Esophagus squamous epithelium (tissue), 5 donors: ENCODE measurements around the gene CAMTA1. TPM values are rescaled to one million over a fixed set of nuclear protein-coding genes. Genes with fewer than 3 reads are reported as not detected.
A peak's percentile ranks its signal among the peaks of the same experiment; 100 is the strongest.

ENCODE experiments used
- DNase-seq: peaks from one replicate; lab custom pipeline; 2025; lab: John Stamatoyannopoulos, UW
- H3K27ac ChIP-seq, 4 donors: fragments of 200-600 bp; sonication (generic); one replicate each; pipeline ENCODE4 v1.5.1; 2016 to 2019; ENCODE audit warnings: mild to moderate bottlenecking in 1 of 4
- H3K27me3 ChIP-seq, 4 donors: fragments of 200-600 bp; sonication (generic); 1 replicate in 3 of 4; 2 replicates in 1 of 4; pipeline versions ENCODE4 v1.5.1 to v1.6.0; 2017 to 2021; ENCODE audit warnings: antibody characterized with exemption in 1 of 4
- H3K36me3 ChIP-seq, 3 donors: fragments of 200-600 bp; sonication (generic); one replicate each; pipeline ENCODE4 v1.5.1; 2016 to 2019
- H3K4me1 ChIP-seq, 3 donors: fragments of 200-600 bp; sonication (generic); one replicate each; pipeline ENCODE4 v1.5.1; 2017 to 2019
- H3K4me3 ChIP-seq, 4 donors: fragments of 200-600 bp; sonication (generic); 1 replicate in 3 of 4; 2 replicates in 1 of 4; pipeline ENCODE4 v1.5.1; 2016 to 2019; ENCODE audit warnings: mild to moderate bottlenecking in 2 of 4, moderate library complexity in 1 of 4
- H3K9me3 ChIP-seq, 3 donors: fragments of 200-600 bp; sonication (generic); one replicate each; pipeline ENCODE4 v1.5.1; 2016 to 2019
- POLR2A ChIP-seq, 4 donors: fragments of 450-650 bp; IDR thresholded peaks; one replicate each; pipeline ENCODE4 v1.6.1; 2017; ENCODE audit warnings: antibody characterized with exemption in 4 of 4, mild to moderate bottlenecking in 4 of 4, moderate library complexity in 3 of 4
- WGBS, 2 donors: methylation state at CpG; one replicate each; pipeline ENCODE4 v1.1.5; 2018; 5-methylcytosine and 5-hydroxymethylcytosine counted together
- intact Hi-C: fragments of 100-400 bp; cut with DNase I; formaldehyde crosslinking; loops from one replicate; pipeline ENCODE4 v1.15.0; 2022
- total RNA-seq, 4 donors: library from RNA; depleted of rRNA; stranded (reverse); fragments of >200 nt; gene quantifications; one replicate each; pipeline ENCODE4 v1.1.0, GENCODE V29; 2016
- TF ChIP-seq, protein P1 (sequence below), 6 experiments: fragments of 450-650 bp in 4 of 6; fragments of 200-600 bp in 2 of 6; sonication (generic) in 2 of 6; IDR thresholded peaks; one replicate each; pipeline ENCODE4 v1.5.1; 2016 to 2019; ENCODE audit warnings: antibody characterized with exemption in 6 of 6, mild to moderate bottlenecking in 4 of 6, moderate library complexity in 4 of 6
- donor health status: DM: yes; HTN: yes; CAD: no.

Gene CAMTA1
- total RNA-seq, 4 donors from 2014 or later: 31.3 to 77.4 (median 45.9) TPM

DNA sequence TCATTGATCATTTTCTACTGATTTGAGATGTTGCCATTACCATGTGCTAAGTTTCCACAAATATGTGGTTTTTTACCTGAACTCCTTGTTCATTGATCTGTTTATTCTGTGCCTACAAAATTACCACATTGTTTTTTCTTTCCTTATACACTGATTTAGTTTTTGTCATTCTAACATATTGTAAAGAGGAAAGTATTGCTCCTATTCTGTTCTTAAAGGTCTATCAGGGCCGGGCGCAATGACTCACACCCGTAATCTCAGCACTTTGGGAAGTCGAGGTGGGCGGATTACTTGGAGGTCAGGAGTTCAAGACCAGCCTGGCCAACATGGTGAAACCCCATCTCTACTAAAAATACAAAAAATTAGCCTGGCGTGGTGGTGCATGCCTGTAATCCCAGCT lies 75.1 kb downstream of the CAMTA1 start:
- intact Hi-C loops: no loop called here
- Histone ChIP-seq H3K9me3 (no peaks in the 10 kb centered on the region), H3K4me1 (peaks cover 0 to 23% (median 10%) of the 10 kb centered on the region in 3 donors), H3K27ac (peak overlapping the region in 3 of 4 donors; percentile 40 to 54 (median 54)), H3K27me3 (no peaks in the 10 kb centered on the region), H3K4me3 (no peak overlapping the region), H3K36me3 (peaks cover 0 to 6% (median 0%) of the 10 kb centered on the region in 3 donors)
- 41 to 62% methylated on average over 5 to 6 of the region's 6 CpGs for WGBS, 2 donors
- TF ChIP-seq POLR2A (IDR thresholded peaks at IDR 0.05): no peak
- TF ChIP-seq, protein P1, sequence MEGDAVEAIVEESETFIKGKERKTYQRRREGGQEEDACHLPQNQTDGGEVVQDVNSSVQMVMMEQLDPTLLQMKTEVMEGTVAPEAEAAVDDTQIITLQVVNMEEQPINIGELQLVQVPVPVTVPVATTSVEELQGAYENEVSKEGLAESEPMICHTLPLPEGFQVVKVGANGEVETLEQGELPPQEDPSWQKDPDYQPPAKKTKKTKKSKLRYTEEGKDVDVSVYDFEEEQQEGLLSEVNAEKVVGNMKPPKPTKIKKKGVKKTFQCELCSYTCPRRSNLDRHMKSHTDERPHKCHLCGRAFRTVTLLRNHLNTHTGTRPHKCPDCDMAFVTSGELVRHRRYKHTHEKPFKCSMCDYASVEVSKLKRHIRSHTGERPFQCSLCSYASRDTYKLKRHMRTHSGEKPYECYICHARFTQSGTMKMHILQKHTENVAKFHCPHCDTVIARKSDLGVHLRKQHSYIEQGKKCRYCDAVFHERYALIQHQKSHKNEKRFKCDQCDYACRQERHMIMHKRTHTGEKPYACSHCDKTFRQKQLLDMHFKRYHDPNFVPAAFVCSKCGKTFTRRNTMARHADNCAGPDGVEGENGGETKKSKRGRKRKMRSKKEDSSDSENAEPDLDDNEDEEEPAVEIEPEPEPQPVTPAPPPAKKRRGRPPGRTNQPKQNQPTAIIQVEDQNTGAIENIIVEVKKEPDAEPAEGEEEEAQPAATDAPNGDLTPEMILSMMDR (IDR thresholded peaks at IDR 0.05): no peak
- no peak for DNase-seq

DNA sequence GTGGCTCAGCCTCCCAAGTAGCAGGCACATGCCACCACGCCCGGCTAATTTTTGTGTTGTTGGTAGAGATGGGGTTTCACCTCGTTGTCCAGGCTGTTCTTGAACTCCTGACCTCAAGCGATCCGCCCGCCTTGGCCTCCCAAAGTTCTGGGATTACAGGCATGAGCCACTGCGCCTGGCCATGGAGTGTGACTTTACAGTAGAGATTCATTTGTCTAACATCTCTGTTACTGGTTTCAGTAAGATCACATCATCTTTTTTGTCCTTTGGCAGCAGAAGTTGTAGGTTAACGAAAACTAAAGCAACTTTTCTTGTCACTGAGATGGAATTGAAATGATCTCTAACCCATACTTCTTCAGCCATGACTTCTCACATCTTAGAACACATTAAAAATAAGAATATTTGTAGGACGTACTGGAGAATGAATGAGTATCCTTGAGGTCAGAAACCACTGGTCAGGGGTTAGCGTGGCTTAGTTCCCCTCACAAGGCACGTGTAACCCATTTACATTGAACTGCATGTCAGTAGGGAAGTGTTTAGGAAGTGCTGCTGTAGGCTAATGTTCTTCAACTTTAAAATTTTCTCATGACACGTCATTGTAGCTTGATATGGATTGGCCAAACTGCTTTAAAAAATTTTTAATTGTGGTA lies 75.9 kb downstream of the CAMTA1 start:
- no peaks in the 10 kb centered on the region for H3K36me3 ChIP-seq
- intact Hi-C loops: no loop called here
- 79 to 93% methylated on average over 12 of the region's 12 CpGs for WGBS, 2 donors

DNA sequence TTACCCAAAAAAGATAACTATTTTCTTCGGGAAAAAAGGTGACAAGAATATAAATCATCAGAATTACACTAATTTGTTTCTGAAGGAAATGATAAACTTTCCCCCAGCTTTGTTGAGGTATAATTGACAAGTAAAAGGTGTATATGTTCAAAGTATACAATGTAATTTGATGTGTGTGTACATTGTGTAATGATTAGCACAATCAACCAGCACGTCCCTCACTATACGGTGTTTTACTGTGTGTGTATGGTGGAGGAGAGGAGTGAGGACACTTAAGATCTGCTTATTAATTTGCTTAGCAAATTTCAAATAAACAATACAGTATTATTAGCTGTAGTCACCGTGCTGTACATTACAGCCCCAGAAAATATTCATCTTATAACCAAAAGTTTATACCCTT lies 77.7 kb downstream of the CAMTA1 start:
- WGBS, 2 donors: 77 to 87% methylated on average over 4 of the region's 4 CpGs
- H3K4me3 ChIP-seq: no peak overlapping the region
- peaks cover 0 to 31% (median 10%) of the 10 kb centered on the region in 3 donors for H3K4me1 ChIP-seq
- no peaks in the 10 kb centered on the region for H3K36me3 ChIP-seq
- intact Hi-C loops: no loop called here
- no peak for DNase-seq
- no peaks in the 10 kb centered on the region for H3K27me3 ChIP-seq
- H3K27ac ChIP-seq: no peak overlapping the region
- H3K9me3 ChIP-seq: no peaks in the 10 kb centered on the region
- no peak for TF ChIP-seq POLR2A (IDR thresholded peaks at IDR 0.05)
- TF ChIP-seq, protein P1 (IDR thresholded peaks at IDR 0.05): no peak

More for the DNA sequence above, 75.9 kb downstream of the CAMTA1 start:
- no peak overlapping the region for H3K4me3 ChIP-seq
- H3K27ac ChIP-seq: peak overlapping the region in 2 of 4 donors; percentile 47 to 54
- no peaks in the 10 kb centered on the region for H3K27me3 ChIP-seq
- H3K9me3 ChIP-seq: no peaks in the 10 kb centered on the region
- DNase-seq: no peak
- TF ChIP-seq, protein P1 (IDR thresholded peaks at IDR 0.05): no peak
- TF ChIP-seq POLR2A (IDR thresholded peaks at IDR 0.05): no peak
- H3K4me1 ChIP-seq: peaks cover 0 to 23% (median 10%) of the 10 kb centered on the region in 3 donors

DNA sequence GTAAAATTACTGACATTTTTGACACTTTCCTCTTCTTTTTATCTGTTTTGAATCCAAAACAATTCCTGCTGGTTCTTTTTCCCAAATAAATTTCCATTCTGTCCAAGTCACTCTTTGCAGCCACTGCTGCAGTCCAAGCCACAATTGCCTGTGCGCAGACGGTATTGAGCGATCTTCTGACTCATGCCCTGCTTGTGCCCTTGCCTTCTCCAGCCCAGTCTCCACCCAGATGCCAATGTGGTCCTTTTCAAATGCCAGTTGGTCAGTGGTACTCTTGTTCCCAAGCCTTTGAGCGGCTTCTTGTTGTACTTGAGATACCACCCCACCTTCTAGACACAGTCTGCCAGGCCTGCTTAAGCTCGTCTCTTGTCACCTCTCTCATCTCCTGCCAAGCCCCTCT lies 78.9 kb downstream of the CAMTA1 start:
- WGBS, 2 donors: 75 to 78% methylated on average over 5 of the region's 5 CpGs
- no peak for DNase-seq

DNA sequence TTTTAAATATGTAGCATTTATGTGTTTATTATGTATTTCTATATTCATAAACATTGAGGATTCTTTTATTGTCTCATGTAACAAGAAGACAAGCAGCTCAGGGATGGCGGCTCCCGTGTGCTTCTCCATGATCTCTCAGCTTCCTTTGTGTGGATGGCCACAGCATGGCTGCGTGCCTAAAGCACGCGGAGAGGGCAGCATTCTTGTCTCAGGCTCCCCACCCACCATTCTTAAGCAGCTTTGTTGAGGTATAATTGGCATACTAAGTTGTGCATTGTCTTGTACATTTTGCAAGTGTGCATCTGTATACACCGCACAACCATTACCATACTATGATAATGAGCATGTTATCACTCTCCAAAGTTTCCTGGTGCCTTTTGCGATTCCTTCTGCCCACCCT lies 81.6 kb downstream of the CAMTA1 start:
- 83 to 88% methylated on average over 7 of the region's 7 CpGs for WGBS, 2 donors
- no peak overlapping the region for H3K27ac ChIP-seq
- H3K27me3 ChIP-seq: no peaks in the 10 kb centered on the region
- peaks cover 0 to 48% (median 6%) of the 10 kb centered on the region in 3 donors for H3K4me1 ChIP-seq
- TF ChIP-seq POLR2A (IDR thresholded peaks at IDR 0.05): no peak
- TF ChIP-seq, protein P1 (IDR thresholded peaks at IDR 0.05): no peak
- no peak for DNase-seq
- intact Hi-C loops: no loop called here
- H3K4me3 ChIP-seq: no peak overlapping the region
- H3K9me3 ChIP-seq: no peaks in the 10 kb centered on the region
- no peaks in the 10 kb centered on the region for H3K36me3 ChIP-seq

More for the DNA sequence above, 78.9 kb downstream of the CAMTA1 start:
- H3K9me3 ChIP-seq: no peaks in the 10 kb centered on the region
- intact Hi-C loops: no loop called here
- peaks cover 0 to 43% (median 15%) of the 10 kb centered on the region in 3 donors for H3K4me1 ChIP-seq
- H3K4me3 ChIP-seq: no peak overlapping the region
- no peaks in the 10 kb centered on the region for H3K36me3 ChIP-seq
- no peak overlapping the region for H3K27ac ChIP-seq
- H3K27me3 ChIP-seq: no peaks in the 10 kb centered on the region
- TF ChIP-seq POLR2A (IDR thresholded peaks at IDR 0.05): no peak
- TF ChIP-seq, protein P1 (IDR thresholded peaks at IDR 0.05): no peak
